ENCODE results near the gene MAP3K5. TPM values are rescaled to one million over a fixed set of nuclear protein-coding genes. Genes with fewer than 3 reads are reported as not detected.
"Not testable (repeated sequence)": the region's sequence is repeated elsewhere in the genome, so short reads cannot be mapped to it uniquely, and the experiment has no call there.

Gene MAP3K5
- total RNA-seq, 1 donor from 2014 or later = 4.5 TPM

GRCh38 chr6:136774228-136775041 is 17.8 kb downstream of the MAP3K5 start:
- DNase-seq (ENCODE audit: extremely low read depth, low read depth, low spot score) = no peak

GRCh38 chr6:136773473-136773796 is 18.8 kb downstream of the MAP3K5 start:
- no peak for DNase-seq (ENCODE audit: extremely low read depth, low read depth, low spot score)

GRCh38 chr6:136772685-136773472 is 19.4 kb downstream of the MAP3K5 start:
- no peak for DNase-seq (ENCODE audit: extremely low read depth, low read depth, low spot score)

GRCh38 chr6:136771306-136771705 is 21.0 kb downstream of the MAP3K5 start:
- DNase-seq (ENCODE audit: extremely low read depth, low read depth, low spot score) = no peak

- DNase-seq (ENCODE audit: extremely low read depth, low read depth, low spot score) = no peak
Measured at GRCh38 chr6:136769759-136770158, 22.5 kb downstream of the MAP3K5 start.

GRCh38 chr6:136769124-136769523 is 23.2 kb downstream of the MAP3K5 start:
- DNase-seq (ENCODE audit: extremely low read depth, low read depth, low spot score) = no peak

- no peak for DNase-seq (ENCODE audit: extremely low read depth, low read depth, low spot score)
Measured at GRCh38 chr6:136767570-136768309, 24.5 kb downstream of the MAP3K5 start.

- no peak for DNase-seq (ENCODE audit: extremely low read depth, low read depth, low spot score)
Measured at GRCh38 chr6:136767103-136767502, 25.2 kb downstream of the MAP3K5 start.

GRCh38 chr6:136766274-136766673 is 26.0 kb downstream of the MAP3K5 start:
- no peak for DNase-seq (ENCODE audit: extremely low read depth, low read depth, low spot score)

- DNase-seq (ENCODE audit: extremely low read depth, low read depth, low spot score) = no peak
Measured at GRCh38 chr6:136764517-136764993, 27.7 kb downstream of the MAP3K5 start.

- no peak for DNase-seq (ENCODE audit: extremely low read depth, low read depth, low spot score)
Measured at GRCh38 chr6:136763716-136764516, 28.4 kb downstream of the MAP3K5 start.

GRCh38 chr6:136763255-136763654 is 29.0 kb downstream of the MAP3K5 start:
- no peak for DNase-seq (ENCODE audit: extremely low read depth, low read depth, low spot score)

- DNase-seq (ENCODE audit: extremely low read depth, low read depth, low spot score) = no peak
Measured at GRCh38 chr6:136762022-136762975, 30.0 kb downstream of the MAP3K5 start.

GRCh38 chr6:136761227-136761922 is 30.9 kb downstream of the MAP3K5 start:
- no peak for DNase-seq (ENCODE audit: extremely low read depth, low read depth, low spot score)

- DNase-seq (ENCODE audit: extremely low read depth, low read depth, low spot score) = not testable (repeated sequence)
Measured at GRCh38 chr6:136760781-136761180, 31.5 kb downstream of the MAP3K5 start.

GRCh38 chr6:136757150-136757549 is 35.1 kb downstream of the MAP3K5 start:
- no peak for DNase-seq (ENCODE audit: extremely low read depth, low read depth, low spot score)

GRCh38 chr6:136754820-136755219 is 37.5 kb downstream of the MAP3K5 start:
- no peak for DNase-seq (ENCODE audit: extremely low read depth, low read depth, low spot score)

GRCh38 chr6:136753624-136754023 is 38.7 kb downstream of the MAP3K5 start:
- no peak for DNase-seq (ENCODE audit: extremely low read depth, low read depth, low spot score)

- DNase-seq (ENCODE audit: extremely low read depth, low read depth, low spot score) = no peak
Measured at GRCh38 chr6:136752554-136752953, 39.7 kb downstream of the MAP3K5 start.
